Suprapubic skin (tissue), 4 donors: ENCODE results near the gene TMEM86B.

Source experiments
- POLR2A ChIP-seq, 2 donors: fragments of 450-650 bp; IDR thresholded peaks; one replicate each; pipeline ENCODE4 v1.6.1; 2017; ENCODE audit warnings: antibody characterized with exemption in 2 of 2, mild to moderate bottlenecking in 2 of 2, moderate library complexity in 2 of 2
- POLR2AphosphoS5 ChIP-seq, 3 donors: sonication (generic); formaldehyde crosslinking; IDR thresholded peaks; one replicate each; pipeline ENCODE4 v1.6.1; 2017; ENCODE audit warnings: antibody characterized with exemption in 3 of 3
- TF ChIP-seq, protein P1 (sequence below), 2 donors: fragments of 200-600 bp in 1 of 2; fragments of 450-650 bp in 1 of 2; sonication (generic) in 1 of 2; IDR thresholded peaks; one replicate each; pipeline ENCODE4 v1.5.1; 2016 to 2019; ENCODE audit warnings: antibody characterized with exemption in 2 of 2, mild to moderate bottlenecking in 1 of 2, moderate library complexity in 1 of 2

DNA sequence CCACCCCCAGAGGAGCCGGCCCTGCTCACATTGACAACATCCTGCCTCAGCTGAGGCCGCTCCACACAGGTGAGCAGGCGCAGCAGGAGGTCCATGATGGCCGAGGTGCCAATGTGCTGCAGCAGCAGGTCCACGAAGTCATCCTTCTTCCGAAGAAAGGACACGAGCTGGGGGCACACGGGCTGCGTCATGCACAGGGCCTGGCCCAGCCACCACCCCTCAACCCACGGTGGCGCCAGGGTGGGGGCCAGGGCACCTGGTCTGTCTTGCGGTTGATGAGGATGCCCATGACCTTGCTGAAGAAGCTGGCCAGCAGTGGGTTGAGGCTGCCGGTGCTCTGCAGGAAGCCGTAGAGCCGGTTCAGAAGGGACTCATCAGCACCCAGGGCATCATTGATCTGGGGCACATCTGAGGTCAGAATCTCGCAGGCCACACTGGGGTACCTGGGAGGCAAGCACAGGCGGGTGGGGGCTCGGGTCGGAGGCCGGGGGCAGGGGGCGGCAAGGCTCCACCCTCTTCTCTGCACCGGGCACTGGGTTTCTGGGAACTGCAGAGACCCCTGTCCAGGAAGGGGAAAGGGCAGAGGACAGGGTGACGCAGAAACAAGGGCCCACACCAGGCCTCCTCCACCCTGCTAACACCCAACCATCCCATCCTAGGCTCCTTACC lies 16.8 kb upstream of the TMEM86B start:
- TF ChIP-seq, protein P1, sequence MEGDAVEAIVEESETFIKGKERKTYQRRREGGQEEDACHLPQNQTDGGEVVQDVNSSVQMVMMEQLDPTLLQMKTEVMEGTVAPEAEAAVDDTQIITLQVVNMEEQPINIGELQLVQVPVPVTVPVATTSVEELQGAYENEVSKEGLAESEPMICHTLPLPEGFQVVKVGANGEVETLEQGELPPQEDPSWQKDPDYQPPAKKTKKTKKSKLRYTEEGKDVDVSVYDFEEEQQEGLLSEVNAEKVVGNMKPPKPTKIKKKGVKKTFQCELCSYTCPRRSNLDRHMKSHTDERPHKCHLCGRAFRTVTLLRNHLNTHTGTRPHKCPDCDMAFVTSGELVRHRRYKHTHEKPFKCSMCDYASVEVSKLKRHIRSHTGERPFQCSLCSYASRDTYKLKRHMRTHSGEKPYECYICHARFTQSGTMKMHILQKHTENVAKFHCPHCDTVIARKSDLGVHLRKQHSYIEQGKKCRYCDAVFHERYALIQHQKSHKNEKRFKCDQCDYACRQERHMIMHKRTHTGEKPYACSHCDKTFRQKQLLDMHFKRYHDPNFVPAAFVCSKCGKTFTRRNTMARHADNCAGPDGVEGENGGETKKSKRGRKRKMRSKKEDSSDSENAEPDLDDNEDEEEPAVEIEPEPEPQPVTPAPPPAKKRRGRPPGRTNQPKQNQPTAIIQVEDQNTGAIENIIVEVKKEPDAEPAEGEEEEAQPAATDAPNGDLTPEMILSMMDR (IDR thresholded peaks at IDR 0.05) = no peak
- no peak for TF ChIP-seq POLR2A (IDR thresholded peaks at IDR 0.05)
- TF ChIP-seq POLR2AphosphoS5 (IDR thresholded peaks at IDR 0.05) = no peak
